Activated CD4-positive, alpha-beta T cell treated with anti-CD3 and anti-CD28 coated beads, Interleukin-10, Interleukin-2, amounts not matched to agents 100 ng/mL and 50 ng/mL, durations not matched to agents 16 hours and 8 hours (primary cell): ENCODE data around the gene XDH.

Experiments
- DNase-seq: peaks from one replicate; pipeline ENCODE4 v3.0.0-alpha.2; 2020

XDH gene

GRCh38 chr2:31401580-31401979, 13.0 kb downstream of the XDH start:
- DNase-seq, result no peak

DNA sequence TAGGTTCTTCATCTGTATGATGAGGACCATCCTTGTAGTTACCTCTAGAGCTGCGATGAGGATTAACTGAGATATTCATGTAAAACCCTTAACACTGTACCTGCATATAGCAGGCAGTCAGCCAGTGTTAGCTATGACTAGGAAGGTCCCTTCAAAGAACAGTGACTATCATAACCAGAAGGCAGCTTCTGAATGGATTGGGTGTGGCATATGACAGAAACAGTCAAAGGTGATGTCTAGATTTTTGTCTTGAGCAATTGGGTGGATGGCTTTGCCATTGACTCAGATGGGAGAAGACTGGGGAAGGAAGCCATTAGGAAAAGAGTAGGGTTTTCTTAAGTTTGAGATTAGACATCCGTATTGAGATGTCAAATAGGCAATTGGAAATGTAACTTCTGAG, 15.7 kb downstream of the XDH start:
- DNase-seq, result no peak

DNA sequence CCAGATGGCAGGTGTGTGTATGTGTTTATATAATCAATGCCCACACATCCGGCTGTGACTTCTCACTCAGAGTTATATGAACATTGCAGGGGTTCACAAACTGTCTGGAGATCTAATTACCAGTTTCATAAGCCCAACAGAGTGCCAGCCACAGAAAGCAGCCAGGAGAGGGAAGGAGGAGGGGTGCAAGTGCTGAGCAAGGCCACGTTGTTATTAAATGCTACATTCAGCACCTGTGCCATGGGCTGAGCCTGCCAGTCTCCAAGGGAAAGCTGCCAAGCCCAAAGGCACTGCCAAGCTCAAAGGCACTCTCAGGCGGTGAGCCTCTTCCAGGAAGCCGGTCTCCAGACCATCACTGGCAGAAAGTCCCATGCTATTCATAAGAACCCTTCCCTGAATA, 17.4 kb downstream of the XDH start:
- DNase-seq, result no peak

GRCh38 chr2:31390324-31390723, 24.2 kb downstream of the XDH start:
- DNase-seq, result no peak

- no peak for DNase-seq
Measured at GRCh38 chr2:31388736-31389135, 25.8 kb downstream of the XDH start.

DNA sequence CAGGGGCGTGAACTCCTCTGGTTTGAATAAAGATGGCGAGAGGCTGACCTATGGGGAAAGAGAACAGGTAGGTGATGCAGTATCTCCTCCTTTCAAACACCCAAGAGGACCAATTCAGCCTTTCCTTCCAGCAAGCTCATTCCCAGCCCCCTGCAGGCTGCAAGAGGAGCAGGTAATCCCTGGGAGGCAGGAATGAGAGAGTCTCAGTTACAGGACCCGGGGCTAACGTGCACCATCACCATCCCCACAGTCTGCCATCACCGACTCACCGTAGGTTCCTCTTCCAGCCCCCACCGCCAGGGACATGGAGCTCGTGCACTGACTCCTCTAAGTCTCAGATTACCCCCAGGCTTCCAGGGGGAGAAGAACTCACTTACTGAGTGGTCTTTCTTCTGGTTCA, 26.7 kb downstream of the XDH start:
- DNase-seq, result no peak

DNA sequence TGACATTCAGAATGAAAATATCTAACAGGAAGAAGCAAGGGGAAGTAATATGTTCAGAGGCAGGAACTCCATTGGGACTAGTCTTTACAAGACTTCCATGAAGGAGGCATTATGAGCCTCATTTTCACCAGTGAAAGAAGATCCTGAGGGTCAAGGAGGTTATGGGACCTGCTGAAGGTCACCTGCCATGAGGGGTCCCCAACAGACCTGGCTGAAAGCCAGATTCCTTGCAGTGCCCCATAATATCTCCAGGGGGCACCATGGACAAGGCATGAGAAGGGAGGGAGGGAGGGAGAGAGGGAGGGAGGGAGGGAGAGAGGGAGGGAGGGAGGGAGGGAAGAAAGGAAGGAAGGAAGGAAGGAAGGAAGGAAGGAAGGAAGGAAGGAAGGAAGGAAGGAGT, 27.9 kb downstream of the XDH start:
- no peak for DNase-seq

DNA sequence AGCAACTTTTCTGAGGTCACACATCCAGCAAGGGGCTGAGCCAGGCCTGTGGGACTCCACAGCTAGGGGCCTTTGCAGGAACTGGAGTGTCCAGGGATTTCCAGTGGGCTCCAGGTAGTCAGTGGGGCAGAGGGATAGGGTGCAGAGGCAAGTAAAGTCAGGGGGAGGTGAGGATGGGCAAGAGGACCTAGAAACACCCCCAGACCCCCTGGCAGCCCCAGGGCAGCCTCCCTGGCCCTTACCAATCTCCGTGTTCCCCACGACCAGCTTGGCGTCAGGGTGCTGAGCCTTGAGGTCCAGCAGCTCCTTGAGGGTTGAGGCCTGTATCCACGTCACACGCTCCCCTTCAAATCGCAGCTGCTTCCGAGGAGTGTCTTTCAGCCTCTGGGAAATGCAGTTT, 28.4 kb downstream of the XDH start:
- DNase-seq, result no peak

DNA sequence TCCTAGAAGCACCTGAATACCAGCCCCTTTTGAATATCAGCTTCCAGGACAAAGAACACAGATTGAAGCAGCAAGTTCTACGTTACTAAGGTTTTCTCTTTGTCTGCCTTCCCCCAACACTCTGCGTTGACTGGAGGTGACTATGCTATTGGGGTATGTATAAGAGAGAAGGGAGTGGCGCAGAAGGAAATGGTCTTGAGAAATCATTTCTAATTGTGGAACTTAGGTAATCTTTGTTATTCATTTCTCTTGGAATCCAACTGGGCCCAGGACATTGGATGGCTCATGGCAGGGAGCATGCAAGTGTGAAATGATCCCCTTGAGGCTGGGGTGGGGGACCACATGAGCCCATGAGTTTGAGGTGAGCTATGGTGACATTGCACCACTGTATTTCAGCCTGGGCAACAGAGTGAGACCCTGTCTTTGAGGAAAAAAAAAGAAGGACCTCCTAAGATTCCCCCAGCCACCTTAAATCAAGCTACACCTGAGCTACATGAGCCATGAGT, 29.7 kb downstream of the XDH start:
- no peak for DNase-seq

- DNase-seq, result peak; percentile 72
Measured at GRCh38 chr2:31384351-31384750, 30.2 kb downstream of the XDH start.

DNA sequence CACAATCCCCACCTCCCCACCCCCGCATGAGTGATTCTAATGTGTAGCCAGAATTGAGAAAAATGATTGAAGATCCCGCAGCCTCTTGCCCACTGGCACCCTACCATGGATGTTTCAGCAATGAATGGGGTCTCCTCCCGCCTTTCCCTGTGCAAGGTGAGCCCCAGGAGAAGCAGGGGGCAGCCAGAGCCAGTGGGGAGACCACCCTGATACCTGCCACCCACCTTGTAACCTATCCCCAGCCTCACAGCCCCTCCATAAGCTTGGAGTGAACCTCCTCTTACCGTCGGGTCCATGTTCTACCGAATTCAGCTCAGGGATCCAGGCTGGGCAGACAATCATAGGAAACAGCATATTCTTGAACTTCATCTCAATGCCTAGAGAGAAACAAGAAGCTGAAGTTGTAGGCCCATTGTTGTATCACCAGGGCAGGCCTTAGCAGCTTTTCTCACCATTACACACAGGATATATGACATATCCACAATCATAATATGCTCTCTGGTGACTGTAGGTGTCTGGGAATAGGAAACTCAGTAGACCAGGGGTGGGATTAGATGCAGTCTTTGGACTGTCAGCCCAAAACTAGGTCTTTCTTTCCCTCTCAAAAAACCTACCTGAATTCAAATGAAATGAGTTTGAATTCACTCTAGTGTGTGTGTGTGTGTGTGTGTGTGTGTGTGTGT, 30.9 kb downstream of the XDH start:
- peak; percentile 13 for DNase-seq

GRCh38 chr2:31382452-31383120, 32.0 kb downstream of the XDH start:
- peak; percentile 21 for DNase-seq

DNA sequence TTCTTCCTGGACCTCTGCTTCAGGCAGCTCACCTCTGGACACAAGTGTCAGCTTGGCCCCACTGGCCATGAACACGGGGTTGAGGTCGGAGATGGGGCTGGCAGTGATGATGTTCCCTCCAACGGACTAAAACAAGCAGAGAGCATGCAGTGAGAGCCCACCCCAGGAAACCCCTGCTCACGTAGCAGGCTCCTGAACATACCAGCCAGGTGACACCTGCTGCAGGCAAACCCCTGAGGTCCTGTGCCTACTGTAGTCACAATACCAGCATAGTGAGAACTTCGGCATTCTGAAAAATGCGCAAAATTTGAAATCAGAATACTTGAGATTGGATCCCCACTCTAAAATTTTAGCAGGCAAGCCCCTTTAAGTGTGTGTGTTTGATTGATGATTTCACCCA, 32.9 kb downstream of the XDH start:
- no peak for DNase-seq

DNA sequence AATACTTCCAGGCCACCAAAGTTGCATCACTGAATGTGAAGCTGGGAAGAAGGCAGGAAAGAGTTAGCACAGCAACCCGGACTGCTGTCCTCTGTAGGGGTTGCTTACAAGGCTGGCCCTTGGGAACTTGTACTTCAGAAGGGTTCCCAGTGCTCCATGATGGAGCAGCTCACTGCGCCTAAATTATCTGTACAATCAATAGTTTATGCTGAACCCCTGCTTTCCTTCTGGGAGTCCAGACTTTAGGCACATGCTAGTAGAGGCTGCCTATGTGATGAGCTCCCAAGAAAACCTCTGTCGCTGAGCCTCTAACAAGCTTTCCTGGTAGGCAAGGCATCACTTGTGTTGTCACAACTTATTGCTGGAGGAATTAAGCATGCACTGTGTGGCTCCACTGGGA, 34.3 kb downstream of the XDH start:
- no peak for DNase-seq

DNA sequence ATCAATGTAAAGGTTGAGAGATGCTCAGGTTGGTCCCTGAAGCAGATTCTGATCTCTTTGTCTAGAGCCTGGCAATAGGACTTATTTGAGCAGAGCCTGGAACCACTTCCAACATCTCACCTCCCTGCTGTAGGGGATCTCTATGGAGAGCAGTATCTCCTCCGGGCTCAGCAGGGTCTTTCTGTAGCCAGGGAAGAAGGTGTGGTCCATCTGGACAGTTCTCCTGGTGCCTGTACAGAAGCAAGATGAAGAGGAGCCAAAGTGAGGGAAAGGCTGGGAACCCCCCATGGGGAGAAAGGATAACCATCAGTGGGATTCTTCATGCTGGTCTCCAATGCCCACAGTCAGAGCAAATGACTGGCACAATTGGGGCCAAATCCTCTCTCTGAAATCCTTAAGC, 34.8 kb downstream of the XDH start:
- DNase-seq, result no peak

DNA sequence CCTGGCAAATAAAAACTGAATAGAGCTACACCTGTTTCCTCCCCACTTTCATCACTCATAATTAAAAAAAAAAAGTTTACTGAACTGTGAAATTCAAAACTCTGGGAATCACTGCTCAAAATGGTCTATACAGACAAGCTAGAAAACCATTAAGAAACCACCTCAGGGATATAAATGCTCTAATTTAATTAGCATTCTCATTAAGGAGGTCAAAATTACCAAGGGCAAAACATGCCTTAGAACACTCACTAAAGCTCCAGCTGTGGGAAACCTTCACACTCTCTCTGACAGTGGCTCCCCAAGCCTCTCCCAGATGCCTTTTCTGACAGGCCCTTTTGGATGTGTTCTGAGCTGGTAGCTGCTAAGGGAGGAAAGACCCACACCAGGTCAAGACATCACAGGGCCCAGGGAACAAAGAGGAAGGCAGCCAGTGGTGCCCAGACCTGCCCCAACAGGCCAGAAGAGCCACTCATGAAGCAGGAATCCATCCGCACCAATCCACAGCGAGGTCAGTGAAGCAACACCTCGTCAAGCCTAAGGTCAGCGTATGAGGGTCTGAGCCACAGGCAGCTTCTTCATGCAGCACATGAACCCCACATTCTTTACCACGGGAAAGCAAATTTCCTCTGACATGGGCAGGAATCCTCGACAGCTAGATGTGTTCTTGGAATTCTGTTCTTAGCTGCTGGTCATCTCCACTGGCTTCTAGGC, 35.6 kb downstream of the XDH start:
- DNase-seq, result no peak

GRCh38 chr2:31378389-31378788, 36.2 kb downstream of the XDH start:
- DNase-seq, result no peak

- DNase-seq, result no peak
Measured at GRCh38 chr2:31373127-31373526, 41.4 kb downstream of the XDH start.

GRCh38 chr2:31372097-31372496, 42.4 kb downstream of the XDH start:
- no peak for DNase-seq

DNA sequence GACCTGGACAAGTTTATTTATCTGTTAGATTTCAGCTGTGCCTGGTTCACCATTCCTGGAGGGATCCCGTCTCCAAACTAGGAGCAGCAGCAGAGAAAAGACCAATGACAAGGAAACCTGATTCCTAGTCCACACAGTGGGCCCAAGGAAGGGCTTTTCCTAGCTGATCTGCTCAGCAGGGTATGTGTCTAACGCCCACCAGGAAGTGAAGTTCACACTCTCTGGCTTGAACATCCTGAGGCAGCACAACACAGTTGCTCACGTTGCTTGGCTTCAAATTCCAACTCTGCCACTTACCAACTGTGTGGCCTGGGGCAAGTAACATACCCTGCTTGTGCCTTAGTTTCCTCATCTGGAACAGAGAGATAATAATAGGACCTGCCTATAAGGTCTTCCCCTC, 42.9 kb downstream of the XDH start:
- no peak for DNase-seq

- DNase-seq, result no peak
Measured at GRCh38 chr2:31366733-31367132, 47.8 kb downstream of the XDH start.

DNA sequence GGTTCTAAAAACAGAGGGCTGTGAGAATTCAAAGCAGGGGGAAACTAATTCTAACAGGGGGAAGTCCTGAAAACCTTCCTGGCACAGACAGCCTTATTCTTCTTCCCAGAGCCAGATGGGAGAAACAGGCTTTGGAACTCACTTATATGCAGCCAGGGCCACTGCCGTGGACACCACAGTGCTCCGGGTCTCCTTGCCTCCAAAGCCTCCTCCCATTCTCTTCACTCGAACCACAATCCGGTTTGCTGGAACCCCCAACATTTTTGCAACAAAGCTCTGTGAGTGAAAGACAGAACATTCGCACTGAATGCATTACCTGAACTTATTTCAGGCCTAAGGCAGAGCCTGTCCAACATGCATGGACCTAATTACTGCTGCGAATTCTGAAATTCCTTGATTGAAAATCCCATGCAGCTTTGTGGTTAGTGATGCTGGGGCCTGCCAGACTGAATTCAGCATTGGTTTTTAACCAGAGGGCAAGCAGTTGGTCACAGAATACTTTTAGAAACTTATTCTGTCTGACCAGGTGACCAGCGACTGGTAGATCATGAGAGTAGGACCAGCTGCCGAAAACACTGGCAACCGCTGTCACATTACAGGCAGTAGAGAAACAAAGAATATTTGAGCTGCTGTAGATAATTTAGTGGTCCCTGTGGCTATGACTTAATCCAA, 48.6 kb downstream of the XDH start:
- DNase-seq, result no peak

DNA sequence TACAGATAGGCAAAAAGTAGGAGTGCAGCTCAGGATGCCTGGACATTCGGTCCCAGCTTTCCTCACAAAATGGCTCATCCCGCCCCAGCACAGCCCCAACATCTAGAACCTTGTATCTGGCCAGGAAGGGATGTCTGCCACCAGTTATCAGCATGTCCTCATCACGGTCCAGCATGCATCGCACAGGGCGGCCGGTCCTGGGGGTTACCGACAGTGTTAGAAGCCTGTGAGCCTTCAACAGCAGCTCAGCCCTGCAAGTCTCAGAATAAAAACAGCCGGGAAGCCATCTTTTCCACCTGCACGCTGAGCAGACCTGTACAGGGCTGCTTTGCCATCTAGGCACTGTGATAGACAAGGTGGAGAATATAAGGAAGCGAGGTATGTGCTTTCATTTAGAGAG, 49.2 kb downstream of the XDH start:
- DNase-seq, result no peak
